HEK293 (cell line): ENCODE measurements around the gene STT3A.

Experiments
- CTCF ChIA-PET: fragments of 350-600 bp; formaldehyde crosslinking; extraction: SDS; loops from one replicate; lab custom pipeline; 2021; ENCODE audit warnings: antibody characterized with exemption; lab: Yijun Ruan, JAX
- POLR2A ChIA-PET: fragments of 300-600 bp; formaldehyde crosslinking; extraction: SDS; loops from one replicate; lab custom pipeline; 2020; ENCODE audit warnings: antibody characterized with exemption, inconsistent platforms; lab: Yijun Ruan, JAX
- H3K27ac ChIP-seq: fragments of 200-500 bp; sonication (Bioruptor generic); 2 replicates; pipeline ENCODE4 v1.5.1; 2014; ENCODE audit warnings: low read depth, low read length, control low read depth, inconsistent platforms; ENCODE audit errors: extremely low read depth
- H3K36me3 ChIP-seq, 2 experiments: fragments of 200-500 bp in 1 of 2; sonication (Bioruptor generic) in 1 of 2; 1 replicate in 1 of 2; 2 replicates in 1 of 2; pipeline ENCODE4 v1.5.1; 2014 to 2017; ENCODE audit warnings: inconsistent platforms in 2 of 2, low read length in 2 of 2; ENCODE audit not compliant: control insufficient read depth in 2 of 2, insufficient read depth in 1 of 2
- H3K4me1 ChIP-seq: fragments of 200-500 bp; sonication (Bioruptor generic); 2 replicates; pipeline ENCODE4 v1.5.1; 2014; ENCODE audit warnings: mild to moderate bottlenecking, low read length, inconsistent platforms; ENCODE audit not compliant: control insufficient read depth, insufficient read depth
- H3K4me3 ChIP-seq: 2 replicates; pipeline ENCODE4 v1.5.1; 2011; ENCODE audit warnings: low read depth, mild to moderate bottlenecking, control low read depth, low read length, moderate library complexity
- H3K9me3 ChIP-seq: fragments of 200-500 bp; sonication (Bioruptor generic); 2 replicates; pipeline ENCODE4 v1.5.1; 2014; ENCODE audit warnings: low read depth, low read length, inconsistent platforms; ENCODE audit not compliant: control insufficient read depth, insufficient read depth
- GLI4 ChIP-seq: fragments of 450-650 bp; formaldehyde crosslinking; IDR thresholded peaks from 2 replicates; pipeline ENCODE4 v1.5.1; 2016; ENCODE audit warnings: missing biosample characterization, missing genetic modification characterization
- GLIS2 ChIP-seq: fragments of 450-650 bp; formaldehyde crosslinking; IDR thresholded peaks from 2 replicates; pipeline ENCODE4 v1.5.1; 2016; ENCODE audit warnings: missing biosample characterization, missing genetic modification characterization
- KLF10 ChIP-seq: fragments of 450-650 bp; IDR thresholded peaks from 2 replicates; pipeline ENCODE4 v1.5.1; 2018; ENCODE audit warnings: missing biosample characterization, mild to moderate bottlenecking, missing genetic modification characterization
- PATZ1 ChIP-seq: fragments of 450-650 bp; formaldehyde crosslinking; IDR thresholded peaks from 2 replicates; pipeline ENCODE4 v1.5.1; 2016; ENCODE audit warnings: missing biosample characterization, missing genetic modification characterization
- RBAK ChIP-seq: fragments of 450-650 bp; formaldehyde crosslinking; IDR thresholded peaks from 2 replicates; pipeline ENCODE4 v1.5.1; 2016; ENCODE audit warnings: missing biosample characterization, missing genetic modification characterization
- SP3 ChIP-seq: fragments of 450-650 bp; formaldehyde crosslinking; IDR thresholded peaks from 2 replicates; pipeline ENCODE4 v1.5.1; 2016; ENCODE audit warnings: missing biosample characterization, missing genetic modification characterization
- SP7 ChIP-seq: fragments of 450-650 bp; formaldehyde crosslinking; IDR thresholded peaks from 2 replicates; pipeline ENCODE4 v1.5.1; 2016; ENCODE audit warnings: missing biosample characterization, missing genetic modification characterization
- YY2 ChIP-seq: fragments of 450-650 bp; formaldehyde crosslinking; IDR thresholded peaks from 2 replicates; pipeline ENCODE4 v1.5.1; 2016; ENCODE audit warnings: missing biosample characterization, missing genetic modification characterization
- ZBTB20 ChIP-seq: fragments of 450-650 bp; formaldehyde crosslinking; IDR thresholded peaks from 2 replicates; pipeline ENCODE4 v1.5.1; 2016; ENCODE audit warnings: missing biosample characterization, missing genetic modification characterization
- ZFHX2 ChIP-seq: fragments of 450-650 bp; formaldehyde crosslinking; conservative IDR thresholded peaks from 2 replicates; pipeline ENCODE4 v1.5.1; 2016; ENCODE audit warnings: missing biosample characterization, missing genetic modification characterization
- ZNF280C ChIP-seq: fragments of 450-650 bp; formaldehyde crosslinking; IDR thresholded peaks from 2 replicates; pipeline ENCODE4 v1.5.1; 2016; ENCODE audit warnings: missing biosample characterization, missing genetic modification characterization
- ZNF335 ChIP-seq: fragments of 450-650 bp; formaldehyde crosslinking; conservative IDR thresholded peaks from 2 replicates; pipeline ENCODE4 v1.5.1; 2016; ENCODE audit warnings: missing biosample characterization, missing genetic modification characterization
- ZNF48 ChIP-seq: fragments of 450-650 bp; formaldehyde crosslinking; IDR thresholded peaks from 2 replicates; pipeline ENCODE4 v1.5.1; 2016; ENCODE audit warnings: missing biosample characterization, missing genetic modification characterization
- ZNF513 ChIP-seq: fragments of 450-650 bp; IDR thresholded peaks from 2 replicates; pipeline ENCODE4 v1.5.1; 2018; ENCODE audit warnings: missing biosample characterization, missing genetic modification characterization
- ZNF558 ChIP-seq: fragments of 450-650 bp; formaldehyde crosslinking; IDR thresholded peaks from 2 replicates; pipeline ENCODE4 v1.5.1; 2016; ENCODE audit warnings: missing biosample characterization, missing genetic modification characterization
- ZNF571 ChIP-seq: fragments of 450-650 bp; formaldehyde crosslinking; IDR thresholded peaks from 2 replicates; pipeline ENCODE4 v1.5.0; 2017; ENCODE audit warnings: missing biosample characterization, missing genetic modification characterization
- ZNF623 ChIP-seq: fragments of 450-650 bp; formaldehyde crosslinking; IDR thresholded peaks from 2 replicates; pipeline ENCODE4 v1.5.1; 2016; ENCODE audit warnings: missing biosample characterization, missing genetic modification characterization
- ZNF660 ChIP-seq: fragments of 450-650 bp; IDR thresholded peaks from 2 replicates; pipeline ENCODE4 v1.5.1; 2018; ENCODE audit warnings: missing biosample characterization, mild to moderate bottlenecking, missing genetic modification characterization
- ZNF704 ChIP-seq: fragments of 450-650 bp; formaldehyde crosslinking; IDR thresholded peaks from 2 replicates; pipeline ENCODE4 v1.5.1; 2016; ENCODE audit warnings: missing biosample characterization, missing genetic modification characterization

The STT3A gene

GRCh38 chr11:125550780-125551179 is 41.9 kb upstream of the STT3A start:
- CTCF ChIA-PET = no interaction called here
- TF ChIP-seq ZNF704 (tag by site-specific recombination) = no peak
- no peak for TF ChIP-seq GLIS2 (tag by site-specific recombination)
- TF ChIP-seq, all 188 proteins: peak for 0
- Histone ChIP-seq H3K36me3 (no peaks in the 10 kb centered on the region), H3K4me1 (no peaks in the 10 kb centered on the region), H3K27ac (no peak overlapping the region), H3K9me3 (no peaks in the 10 kb centered on the region), H3K4me3 (no peak overlapping the region)
- POLR2A ChIA-PET = no interaction called here

GRCh38 chr11:125551835-125552342 is 40.8 kb upstream of the STT3A start:
- H3K4me1 ChIP-seq = no peaks in the 10 kb centered on the region
- no peak for TF ChIP-seq ZNF571 (tag by site-specific recombination)
- TF ChIP-seq KLF10 (tag by site-specific recombination) = no peak
- TF ChIP-seq RBAK (tag by site-specific recombination) = no peak
- no peak for TF ChIP-seq ZNF558 (tag by site-specific recombination)
- TF ChIP-seq SP3 = no peak
- TF ChIP-seq ZNF48 (tag by site-specific recombination) = no peak
- no peak for TF ChIP-seq ZNF513 (tag by site-specific recombination)
- H3K9me3 ChIP-seq = no peaks in the 10 kb centered on the region
- no peak overlapping the region for H3K27ac ChIP-seq
- H3K36me3 ChIP-seq = no peaks in the 10 kb centered on the region
- H3K4me3 ChIP-seq = no peak overlapping the region
- CTCF ChIA-PET = no interaction called here
- POLR2A ChIA-PET = no interaction called here

- Histone ChIP-seq H3K4me1 (no peaks in the 10 kb centered on the region), H3K4me3 (no peak overlapping the region), H3K9me3 (no peaks in the 10 kb centered on the region), H3K36me3 (no peaks in the 10 kb centered on the region), H3K27ac (no peak overlapping the region)
- TF ChIP-seq SP7 (tag by site-specific recombination) (no peak), PATZ1 (tag by site-specific recombination) (no peak), ZNF335 (no peak), ZNF280C (no peak), ZNF660 (tag by site-specific recombination) (no peak), ZFHX2 (tag by site-specific recombination) (no peak), ZNF623 (tag by site-specific recombination) (no peak), GLI4 (tag by site-specific recombination) (no peak), YY2 (no peak), ZBTB20 (tag by site-specific recombination) (no peak)
- ChIA-PET POLR2A (no interaction called here), CTCF (no interaction called here)
These were observed 39.7 kb upstream of the STT3A start for GRCh38 chr11:125552927-125553326.
